CD14-positive monocyte (primary cell): ENCODE results near the gene CXXC5. TPM values are rescaled to one million over a fixed set of nuclear protein-coding genes. Genes with fewer than 3 reads are reported as not detected.

Source experiments
- DNase-seq, 3 donors: peaks; one replicate each; pipeline ENCODE4 v3.0.0-alpha.2; 2011 to 2022
- H2AFZ ChIP-seq: 2 replicates; pipeline ENCODE4 v1.6.0; 2012; ENCODE audit warnings: mild to moderate bottlenecking, low read depth, low read length, inconsistent platforms; ENCODE audit not compliant: insufficient read depth, poor library complexity, severe bottlenecking
- H3K27ac ChIP-seq, 2 donors: 1 replicate in 1 of 2; 2 replicates in 1 of 2; pipeline ENCODE4 v1.5.1; 2012 to 2013; ENCODE audit warnings: low read length in 2 of 2, control low read depth in 1 of 2, inconsistent platforms in 1 of 2, low read depth in 1 of 2, mild to moderate bottlenecking in 1 of 2
- H3K27me3 ChIP-seq, 2 donors: one replicate each; pipeline versions ENCODE4 v1.6.0 to v1.6.1; 2011 to 2013; ENCODE audit warnings: low read length in 2 of 2; ENCODE audit not compliant: control insufficient read depth in 2 of 2, insufficient read depth in 2 of 2
- H3K36me3 ChIP-seq, 2 donors: replicated peaks in 1 of 2; 1 replicate in 1 of 2; 2 replicates in 1 of 2; pipeline versions ENCODE4 v1.5.1 to v1.6.1; 2012 to 2013; ENCODE audit warnings: low read length in 2 of 2, control low read depth in 1 of 2, inconsistent platforms in 1 of 2, mild to moderate bottlenecking in 1 of 2; ENCODE audit not compliant: insufficient read depth in 2 of 2, control insufficient read depth in 1 of 2
- H3K4me1 ChIP-seq, 2 donors: 1 replicate in 1 of 2; 2 replicates in 1 of 2; pipeline versions ENCODE4 v1.5.1 to v1.6.1; 2012 to 2013; ENCODE audit warnings: low read length in 2 of 2, control low read depth in 1 of 2, inconsistent platforms in 1 of 2, mild to moderate bottlenecking in 1 of 2, moderate library complexity in 1 of 2; ENCODE audit not compliant: insufficient read depth in 2 of 2, control insufficient read depth in 1 of 2
- H3K4me2 ChIP-seq: replicated peaks from 2 replicates; pipeline ENCODE3; 2012; ENCODE audit warnings: low read length, moderate library complexity, mild to moderate bottlenecking; ENCODE audit not compliant: poor library complexity, severe bottlenecking; ENCODE audit errors: extremely low read depth
- H3K4me3 ChIP-seq, 3 experiments: fragments of 200-600 bp in 1 of 3; sonication (generic) in 1 of 3; replicated peaks in 1 of 3; 1 replicate in 2 of 3; 2 replicates in 1 of 3; pipeline ENCODE4 v1.5.1; 2011 to 2013; ENCODE audit warnings: low read length in 3 of 3, mild to moderate bottlenecking in 3 of 3, control low read depth in 2 of 3, low read depth in 2 of 3, inconsistent platforms in 1 of 3, moderate library complexity in 1 of 3
- H3K79me2 ChIP-seq: 2 replicates; pipeline ENCODE4 v1.6.0; 2012; ENCODE audit warnings: mild to moderate bottlenecking, control low read depth, inconsistent platforms, low read length, moderate library complexity; ENCODE audit not compliant: insufficient read depth
- H3K9ac ChIP-seq: 2 replicates; pipeline ENCODE4 v1.6.0; 2017; ENCODE audit warnings: low read length, mild to moderate bottlenecking; ENCODE audit not compliant: insufficient read depth, poor library complexity, severe bottlenecking
- H3K9me3 ChIP-seq, 2 donors: replicated peaks in 1 of 2; 1 replicate in 1 of 2; 2 replicates in 1 of 2; pipeline versions ENCODE4 v1.5.1 to v1.6.1; 2012 to 2013; ENCODE audit warnings: low read length in 2 of 2, control low read depth in 1 of 2; ENCODE audit not compliant: control insufficient read depth in 1 of 2, insufficient read depth in 1 of 2
- H4K20me1 ChIP-seq: 2 replicates; pipeline ENCODE4 v1.6.0; 2012; ENCODE audit warnings: mild to moderate bottlenecking, low read length, control low read depth, moderate library complexity; ENCODE audit not compliant: insufficient read depth
- H3K27ac Mint-ChIP-seq, 7 donors: one replicate each; pipeline ENCODE4 v1.8.0; 2020; ENCODE audit warnings: mild to moderate bottlenecking in 7 of 7, mixed read lengths in 7 of 7, moderate library complexity in 6 of 7, inconsistent platforms in 2 of 7
- H3K27me3 Mint-ChIP-seq, 3 donors: one replicate each; pipeline ENCODE4 v1.8.0; 2021 to 2022; ENCODE audit warnings: low read depth in 3 of 3, mild to moderate bottlenecking in 3 of 3, mixed read lengths in 3 of 3, moderate library complexity in 3 of 3, inconsistent platforms in 1 of 3
- H3K36me3 Mint-ChIP-seq, 2 donors: one replicate each; pipeline ENCODE4 v1.8.0; 2020; ENCODE audit warnings: mixed read lengths in 2 of 2, inconsistent platforms in 1 of 2, mild to moderate bottlenecking in 1 of 2
- H3K4me1 Mint-ChIP-seq: one replicate; pipeline ENCODE4 v1.8.0; 2020; ENCODE audit warnings: mild to moderate bottlenecking, mixed read lengths
- H3K4me3 Mint-ChIP-seq, 2 donors: one replicate each; pipeline ENCODE4 v1.8.0; 2020; ENCODE audit warnings: mild to moderate bottlenecking in 2 of 2, mixed read lengths in 2 of 2, moderate library complexity in 1 of 2
- H3K9me3 Mint-ChIP-seq, 7 donors: one replicate each; pipeline ENCODE4 v1.8.0; 2020 to 2022; ENCODE audit warnings: mixed read lengths in 7 of 7, mild to moderate bottlenecking in 6 of 7, moderate library complexity in 6 of 7, inconsistent platforms in 2 of 7
- CTCF ChIP-seq: fragments of 200-600 bp; IDR thresholded peaks from one replicate; pipeline ENCODE4 v1.8.0; 2022; ENCODE audit warnings: antibody characterized with exemption, mild to moderate bottlenecking
- WGBS: methylation state at CpG from one replicate; pipeline ENCODE4 v1.1.5; 2013; ENCODE audit warnings: missing lambda C conversion rate; ENCODE audit not compliant: insufficient coverage; 5-methylcytosine and 5-hydroxymethylcytosine counted together
- intact Hi-C, 2 donors: fragments of 100-400 bp; cut with micrococcal nuclease; formaldehyde crosslinking; loops; one replicate each; pipeline versions ENCODE4 v1.15.0 to v1.15.1; 2023
- polyA plus RNA-seq, 3 donors: library from polyadenylated mRNA; depleted of rRNA in 1 of 3; unstranded in 2 of 3; stranded (reverse) in 1 of 3; fragments of 300-500 nt in 2 of 3; fragments of >200 nt in 1 of 3; fragmentation: Illumina TruSeq in 2 of 3; gene quantifications; 1 replicate in 2 of 3; 2 replicates in 1 of 3; pipeline ENCODE4 v1.2.3, GENCODE V29; 2012 to 2021

Gene CXXC5
- polyA plus RNA-seq, 3 donors: 22.4 to 37.2 (median 33.7) TPM

GRCh38 chr5:139665626-139666025, 17.5 kb downstream of the CXXC5 start:
- Histone ChIP-seq H3K9ac (no peak overlapping the region), H3K36me3 (no peaks in the 10 kb centered on the region), H2AFZ (no peak overlapping the region), H3K9me3 (no peaks in the 10 kb centered on the region), H4K20me1 (peaks cover 2% of the 10 kb centered on the region), H3K4me2 (no peak overlapping the region), H3K27me3 (peaks cover 0 to 10% of the 10 kb centered on the region in 2 donors), H3K79me2 (peaks cover 56% of the 10 kb centered on the region), H3K27ac (peak overlapping the region; percentile 90 to 97), H3K4me3 (peak overlapping the region in 1 of 3 experiments; percentile 28), H3K4me1 (peaks cover 96 to 98% of the 10 kb centered on the region in 2 donors)
- WGBS: 95% methylated on average over 11 of the region's 11 CpGs
- intact Hi-C loops: loop anchor here in 1 of 2 donors (2.0 kb wide), 1 partner anchor 15 kb away; no protein-coding TSS in a partner anchor
- Mint-ChIP-seq H3K4me1 (peaks cover 90% of the 10 kb centered on the region), H3K27me3 (peaks cover 13 to 21% (median 18%) of the 10 kb centered on the region in 3 donors), H3K4me3 (peak overlapping the region in 1 of 2 donors; percentile 15), H3K27ac (peak overlapping the region; percentile 57 to 99 (median 97)), H3K9me3 (peaks cover 0 to 1% (median 0%) of the 10 kb centered on the region in 7 donors), H3K36me3 (peaks cover 32 to 35% of the 10 kb centered on the region in 2 donors)
- DNase-seq: no peak
- TF ChIP-seq CTCF: no peak

GRCh38 chr5:139666551-139666950, 18.4 kb downstream of the CXXC5 start:
- Histone ChIP-seq H3K9me3 (no peaks in the 10 kb centered on the region), H2AFZ (no peak overlapping the region), H3K4me3 (no peak overlapping the region), H3K79me2 (peaks cover 56% of the 10 kb centered on the region), H3K27me3 (peaks cover 0 to 17% of the 10 kb centered on the region in 2 donors), H3K36me3 (no peaks in the 10 kb centered on the region), H3K4me1 (peaks cover 96 to 99% of the 10 kb centered on the region in 2 donors), H3K4me2 (no peak overlapping the region), H3K9ac (no peak overlapping the region), H3K27ac (no peak overlapping the region), H4K20me1 (peaks cover 9% of the 10 kb centered on the region)
- peaks cover 93% of the 10 kb centered on the region for H3K4me1 Mint-ChIP-seq
- H3K36me3 Mint-ChIP-seq: peaks cover 31 to 34% of the 10 kb centered on the region in 2 donors
- peaks cover 0 to 2% (median 0%) of the 10 kb centered on the region in 7 donors for H3K9me3 Mint-ChIP-seq
- TF ChIP-seq CTCF: no peak
- peaks cover 13 to 29% (median 19%) of the 10 kb centered on the region in 3 donors for H3K27me3 Mint-ChIP-seq
- WGBS: 97% methylated on average over 6 of the region's 7 CpGs
- H3K27ac Mint-ChIP-seq: peak overlapping the region in 5 of 7 donors; percentile 21 to 99 (median 56)
- no peak for DNase-seq
- H3K4me3 Mint-ChIP-seq: no peak overlapping the region
- intact Hi-C loops: no loop called here
